Mesenchymal stem cell (in vitro differentiated cells and primary cell): ENCODE measurements around the gene FAM229B.

Source experiments
- DNase-seq: peaks from one replicate; pipeline ENCODE4 v3.0.0-alpha.2; 2013
- H2AFZ ChIP-seq: one replicate; pipeline ENCODE4 v1.6.1; 2013; ENCODE audit warnings: low read depth, mild to moderate bottlenecking, control low read depth, inconsistent platforms, low read length, moderate library complexity
- H2AK5ac ChIP-seq: 2 replicates; pipeline ENCODE4 v1.6.1; 2013; ENCODE audit warnings: low read length, moderate library complexity, mild to moderate bottlenecking, inconsistent platforms; ENCODE audit not compliant: severe bottlenecking
- H2BK120ac ChIP-seq: one replicate; pipeline ENCODE4 v1.6.1; 2013; ENCODE audit warnings: low read depth, mild to moderate bottlenecking, inconsistent platforms, low read length, moderate library complexity
- H2BK12ac ChIP-seq, 2 experiments: one replicate each; pipeline ENCODE4 v1.6.1; 2013; ENCODE audit warnings: inconsistent platforms in 2 of 2, low read length in 2 of 2, mild to moderate bottlenecking in 2 of 2, moderate library complexity in 2 of 2, control low read depth in 1 of 2
- H2BK15ac ChIP-seq: one replicate; pipeline ENCODE4 v1.6.1; 2013; ENCODE audit warnings: mild to moderate bottlenecking, low read depth, inconsistent platforms; ENCODE audit not compliant: poor library complexity, severe bottlenecking
- H2BK5ac ChIP-seq: 2 replicates; pipeline ENCODE4 v1.6.1; 2013; ENCODE audit warnings: low read depth, mild to moderate bottlenecking, low read length, control low read depth, inconsistent platforms; ENCODE audit not compliant: poor library complexity, severe bottlenecking
- H3K14ac ChIP-seq, 2 experiments: one replicate each; pipeline ENCODE4 v1.6.1; 2013; ENCODE audit warnings: inconsistent platforms in 2 of 2, low read length in 2 of 2, control low read depth in 1 of 2, mild to moderate bottlenecking in 1 of 2, moderate library complexity in 1 of 2
- H3K18ac ChIP-seq, 2 experiments: one replicate each; pipeline ENCODE4 v1.6.1; 2013; ENCODE audit warnings: inconsistent platforms in 2 of 2, low read length in 2 of 2, control low read depth in 1 of 2, low read depth in 1 of 2, mild to moderate bottlenecking in 1 of 2
- H3K23ac ChIP-seq, 2 experiments: one replicate each; pipeline ENCODE4 v1.6.1; 2013; ENCODE audit warnings: inconsistent platforms in 2 of 2, low read length in 2 of 2, mild to moderate bottlenecking in 2 of 2, moderate library complexity in 2 of 2, control low read depth in 1 of 2
- H3K27ac ChIP-seq: 2 replicates; pipeline ENCODE4 v1.5.1; 2013; ENCODE audit warnings: mild to moderate bottlenecking, moderate library complexity, low read length, control low read depth, inconsistent platforms; ENCODE audit not compliant: poor library complexity, severe bottlenecking
- H3K27me3 ChIP-seq, 2 experiments: 2 replicates each; pipeline versions ENCODE4 v1.6.1 to v1.7.0; 2013; ENCODE audit warnings: low read length in 2 of 2, mild to moderate bottlenecking in 2 of 2, moderate library complexity in 2 of 2, control low read depth in 1 of 2, inconsistent platforms in 1 of 2; ENCODE audit not compliant: control insufficient read depth in 1 of 2, insufficient read depth in 1 of 2
- H3K36me3 ChIP-seq, 2 experiments: 2 replicates each; pipeline versions ENCODE4 v1.6.1 to v1.7.0; 2013; ENCODE audit warnings: low read length in 2 of 2, control low read depth in 1 of 2, inconsistent platforms in 1 of 2, low read depth in 1 of 2, mild to moderate bottlenecking in 1 of 2; ENCODE audit not compliant: insufficient read depth in 2 of 2, control insufficient read depth in 1 of 2
- H3K4ac ChIP-seq, 2 experiments: one replicate each; pipeline ENCODE4 v1.6.1; 2013; ENCODE audit warnings: inconsistent platforms in 2 of 2, low read length in 2 of 2, mild to moderate bottlenecking in 2 of 2, moderate library complexity in 2 of 2, control low read depth in 1 of 2, low read depth in 1 of 2
- H3K4me1 ChIP-seq: 2 replicates; pipeline ENCODE4 v1.6.1; 2013; ENCODE audit warnings: low read depth, low read length, control low read depth; ENCODE audit not compliant: control insufficient read depth, insufficient read depth
- H3K4me2 ChIP-seq: 2 replicates; pipeline ENCODE4 v1.6.1; 2013; ENCODE audit warnings: low read length, mild to moderate bottlenecking, inconsistent platforms; ENCODE audit not compliant: poor library complexity, severe bottlenecking
- H3K4me3 ChIP-seq, 2 experiments: 2 replicates each; pipeline versions ENCODE4 v1.5.1 to v1.7.0; 2013; ENCODE audit warnings: low read length in 2 of 2, mild to moderate bottlenecking in 2 of 2, control low read depth in 1 of 2, low read depth in 1 of 2; ENCODE audit not compliant: insufficient read depth in 1 of 2
- H3K79me1 ChIP-seq: replicated peaks from 2 replicates; pipeline ENCODE4 v1.6.1; 2013; ENCODE audit warnings: mild to moderate bottlenecking, control low read depth, low read length, inconsistent platforms; ENCODE audit not compliant: poor library complexity, severe bottlenecking
- H3K9ac ChIP-seq: 2 replicates; pipeline ENCODE4 v1.7.0; 2013; ENCODE audit warnings: mild to moderate bottlenecking, low read length, moderate library complexity
- H3K9me3 ChIP-seq: 2 replicates; pipeline ENCODE4 v1.7.0; 2013; ENCODE audit warnings: mild to moderate bottlenecking, low read length; ENCODE audit not compliant: control insufficient read depth
- H4K8ac ChIP-seq: one replicate; pipeline ENCODE4 v1.6.1; 2013; ENCODE audit warnings: inconsistent platforms, mild to moderate bottlenecking, low read length, moderate library complexity
- H4K91ac ChIP-seq: one replicate; pipeline ENCODE4 v1.6.1; 2013; ENCODE audit warnings: mild to moderate bottlenecking, low read length, inconsistent platforms
- WGBS: methylation state at CpG from one replicate; pipeline ENCODE4 v1.1.7; 2013; ENCODE audit warnings: mixed read lengths; 5-methylcytosine and 5-hydroxymethylcytosine counted together

The FAM229B gene

GRCh38 chr6:112149719-112150263 lies 62.4 kb downstream of the FAM229B start:
- Histone ChIP-seq H2BK120ac (no peak overlapping the region), H3K27ac (no peak overlapping the region), H2AK5ac (no peak overlapping the region), H2BK12ac (no peak overlapping the region), H3K23ac (no peak overlapping the region), H3K4ac (no peak overlapping the region), H2AFZ (no peak overlapping the region), H3K27me3 (no peaks in the 10 kb centered on the region), H3K18ac (no peak overlapping the region), H3K36me3 (peaks cover 0 to 96% of the 10 kb centered on the region in 2 experiments), H4K8ac (no peak overlapping the region), H3K9me3 (no peaks in the 10 kb centered on the region), H3K9ac (peak overlapping the region; percentile 77), H3K79me1 (no peaks in the 10 kb centered on the region), H4K91ac (no peak overlapping the region), H3K4me2 (no peak overlapping the region), H2BK15ac (no peak overlapping the region), H3K4me1 (no peaks in the 10 kb centered on the region), H2BK5ac (no peak overlapping the region), H3K4me3 (no peak overlapping the region), H3K14ac (no peak overlapping the region)
- WGBS = 84% methylated on average over 4 of the region's 4 CpGs
- peak; percentile 78 for DNase-seq

DNA sequence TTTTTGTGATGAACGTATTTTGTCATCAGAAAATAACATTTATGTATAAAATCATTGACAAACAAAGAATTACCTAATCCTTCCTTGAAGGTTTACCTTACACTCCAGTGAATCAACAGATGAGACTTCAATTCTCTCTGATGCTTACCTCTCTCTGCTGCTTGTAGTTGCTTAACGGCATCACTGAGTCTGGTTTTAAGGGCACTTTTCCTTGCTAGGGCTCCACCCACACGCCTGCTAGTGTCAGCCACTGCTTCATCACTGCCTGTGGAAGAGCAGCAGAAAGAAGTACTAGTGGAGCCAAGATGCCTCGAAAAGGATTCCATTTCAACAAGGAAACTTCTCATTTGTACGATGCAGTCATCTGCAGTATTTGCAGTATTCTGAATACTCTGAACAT lies 63.0 kb downstream of the FAM229B start:
- H3K79me1 ChIP-seq = no peaks in the 10 kb centered on the region
- no peak overlapping the region for H2AK5ac ChIP-seq
- peaks cover 0 to 96% of the 10 kb centered on the region in 2 experiments for H3K36me3 ChIP-seq
- no peak overlapping the region for H2AFZ ChIP-seq
- no peaks in the 10 kb centered on the region for H3K27me3 ChIP-seq
- no peak overlapping the region for H2BK120ac ChIP-seq
- no peak overlapping the region for H3K18ac ChIP-seq
- no peak overlapping the region for H2BK15ac ChIP-seq
- H3K4me3 ChIP-seq = no peak overlapping the region
- peak overlapping the region; percentile 77 for H3K9ac ChIP-seq
- DNase-seq = peak; percentile 50
- H3K4ac ChIP-seq = no peak overlapping the region
- no peak overlapping the region for H3K23ac ChIP-seq
- H2BK5ac ChIP-seq = no peak overlapping the region
- no peak overlapping the region for H4K8ac ChIP-seq
- no peak overlapping the region for H3K14ac ChIP-seq
- WGBS = 48% methylated on average over 3 of the region's 5 CpGs
- H3K9me3 ChIP-seq = no peaks in the 10 kb centered on the region
- H3K27ac ChIP-seq = no peak overlapping the region
- no peaks in the 10 kb centered on the region for H3K4me1 ChIP-seq
- H3K4me2 ChIP-seq = no peak overlapping the region
- H4K91ac ChIP-seq = no peak overlapping the region
- peak overlapping the region in 1 of 2 experiments; percentile 46 for H2BK12ac ChIP-seq
